ENCODE data around the gene WDR1. TPM values are rescaled to one million over a fixed set of nuclear protein-coding genes. Genes with fewer than 3 reads are reported as not detected.

The WDR1 gene
- total RNA-seq, 4 donors from 2014 or later, result 161 to 517 (median 173) TPM

DNA sequence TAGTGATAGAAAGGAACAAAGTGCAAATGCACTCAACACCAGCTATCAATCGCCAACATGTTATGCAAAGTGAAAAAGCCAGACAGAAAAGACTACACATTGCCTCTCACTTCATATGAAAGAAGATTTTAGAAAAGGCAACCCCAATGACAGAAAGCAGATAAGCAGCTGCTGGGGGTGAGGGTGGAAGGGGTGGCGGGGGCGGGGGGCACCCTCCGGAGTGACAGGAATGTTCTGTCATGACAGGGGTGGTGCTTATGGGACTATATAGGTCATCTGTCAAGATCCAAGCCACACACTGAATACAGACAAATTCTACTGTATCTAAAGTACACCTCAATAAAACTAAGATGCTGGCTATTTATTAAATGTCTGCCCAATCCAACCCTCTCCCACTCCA lies 10.7 kb downstream of the WDR1 start:
- intact Hi-C loops (cut with DNase I; ENCODE audit: low total_unique reads), result no loop called here
- Histone ChIP-seq H3K4me1 (peaks cover 18 to 53% of the 10 kb centered on the region in 2 donors), H3K36me3 (no peaks in the 10 kb centered on the region), H3K9me3 (no peaks in the 10 kb centered on the region), H3K4me3 (peak overlapping the region; percentile 12 to 31), H3K27me3 (no peaks in the 10 kb centered on the region), H3K27ac (peak overlapping the region; percentile 94 to 95)
- no peak for TF ChIP-seq POLR2A (IDR thresholded peaks at IDR 0.05)
- TF ChIP-seq, protein P1, sequence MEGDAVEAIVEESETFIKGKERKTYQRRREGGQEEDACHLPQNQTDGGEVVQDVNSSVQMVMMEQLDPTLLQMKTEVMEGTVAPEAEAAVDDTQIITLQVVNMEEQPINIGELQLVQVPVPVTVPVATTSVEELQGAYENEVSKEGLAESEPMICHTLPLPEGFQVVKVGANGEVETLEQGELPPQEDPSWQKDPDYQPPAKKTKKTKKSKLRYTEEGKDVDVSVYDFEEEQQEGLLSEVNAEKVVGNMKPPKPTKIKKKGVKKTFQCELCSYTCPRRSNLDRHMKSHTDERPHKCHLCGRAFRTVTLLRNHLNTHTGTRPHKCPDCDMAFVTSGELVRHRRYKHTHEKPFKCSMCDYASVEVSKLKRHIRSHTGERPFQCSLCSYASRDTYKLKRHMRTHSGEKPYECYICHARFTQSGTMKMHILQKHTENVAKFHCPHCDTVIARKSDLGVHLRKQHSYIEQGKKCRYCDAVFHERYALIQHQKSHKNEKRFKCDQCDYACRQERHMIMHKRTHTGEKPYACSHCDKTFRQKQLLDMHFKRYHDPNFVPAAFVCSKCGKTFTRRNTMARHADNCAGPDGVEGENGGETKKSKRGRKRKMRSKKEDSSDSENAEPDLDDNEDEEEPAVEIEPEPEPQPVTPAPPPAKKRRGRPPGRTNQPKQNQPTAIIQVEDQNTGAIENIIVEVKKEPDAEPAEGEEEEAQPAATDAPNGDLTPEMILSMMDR (IDR thresholded peaks at IDR 0.05), result no peak
- no peak for DNase-seq

DNA sequence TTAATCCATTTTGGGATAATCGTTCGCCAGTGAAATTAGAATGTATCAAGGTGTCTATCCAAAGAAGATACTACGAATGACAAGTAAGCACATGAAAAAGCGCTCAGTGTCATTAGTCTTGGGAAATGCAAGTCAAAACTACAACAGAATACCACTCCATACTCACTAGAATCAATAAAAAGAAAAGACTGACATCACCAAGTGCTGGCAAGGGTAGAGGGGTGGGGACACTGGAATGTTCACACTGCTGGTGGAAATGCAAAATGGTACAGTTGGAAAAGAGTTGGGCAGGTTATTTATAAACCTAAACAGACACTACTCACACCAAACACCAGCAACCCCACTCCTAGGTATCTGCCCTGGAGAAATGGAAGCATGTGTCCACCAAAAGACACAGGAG lies 11.2 kb downstream of the WDR1 start:
- TF ChIP-seq, protein P1 (IDR thresholded peaks at IDR 0.05), result no peak
- TF ChIP-seq POLR2A (IDR thresholded peaks at IDR 0.05), result no peak
- intact Hi-C loops (cut with DNase I; ENCODE audit: low total_unique reads), result no loop called here
- Histone ChIP-seq H3K27ac (peak overlapping the region; percentile 94 to 95), H3K27me3 (no peaks in the 10 kb centered on the region), H3K4me3 (peak overlapping the region in 1 of 2 donors; percentile 31), H3K36me3 (no peaks in the 10 kb centered on the region), H3K9me3 (no peaks in the 10 kb centered on the region), H3K4me1 (peaks cover 18 to 52% of the 10 kb centered on the region in 2 donors)
- no peak for DNase-seq

GRCh38 chr4:10104991-10105276 lies 11.7 kb downstream of the WDR1 start:
- H3K27ac ChIP-seq, result peak overlapping the region; percentile 94 to 95
- no peak overlapping the region for H3K4me3 ChIP-seq
- no peak for DNase-seq
- H3K4me1 ChIP-seq, result peaks cover 18 to 47% of the 10 kb centered on the region in 2 donors
- H3K9me3 ChIP-seq, result no peaks in the 10 kb centered on the region
- intact Hi-C loops (cut with DNase I; ENCODE audit: low total_unique reads), result no loop called here
- no peak for TF ChIP-seq POLR2A (IDR thresholded peaks at IDR 0.05)
- TF ChIP-seq, protein P1 (IDR thresholded peaks at IDR 0.05), result no peak
- H3K27me3 ChIP-seq, result no peaks in the 10 kb centered on the region
- H3K36me3 ChIP-seq, result no peaks in the 10 kb centered on the region

GRCh38 chr4:10104211-10104990 lies 12.2 kb downstream of the WDR1 start:
- Histone ChIP-seq H3K9me3 (no peaks in the 10 kb centered on the region), H3K27ac (peak overlapping the region; percentile 94 to 95), H3K4me1 (peaks cover 18 to 43% of the 10 kb centered on the region in 2 donors), H3K4me3 (no peak overlapping the region), H3K27me3 (no peaks in the 10 kb centered on the region), H3K36me3 (no peaks in the 10 kb centered on the region)
- TF ChIP-seq POLR2A (IDR thresholded peaks at IDR 0.05), result no peak
- TF ChIP-seq, protein P1 (IDR thresholded peaks at IDR 0.05), result no peak
- intact Hi-C loops (cut with DNase I; ENCODE audit: low total_unique reads), result no loop called here
- DNase-seq, result no peak

GRCh38 chr4:10102474-10103332 lies 13.9 kb downstream of the WDR1 start:
- H3K4me1 ChIP-seq, result peaks cover 11 to 33% of the 10 kb centered on the region in 2 donors
- TF ChIP-seq, protein P1 (IDR thresholded peaks at IDR 0.05), result no peak
- no peak for DNase-seq
- H3K27ac ChIP-seq, result peak overlapping the region; percentile 94 to 95
- H3K36me3 ChIP-seq, result no peaks in the 10 kb centered on the region
- no peaks in the 10 kb centered on the region for H3K9me3 ChIP-seq
- no peak overlapping the region for H3K4me3 ChIP-seq
- intact Hi-C loops (cut with DNase I; ENCODE audit: low total_unique reads), result no loop called here
- no peaks in the 10 kb centered on the region for H3K27me3 ChIP-seq
